ENCODE results near the gene TMC2.

GRCh38 chr20:2578475-2579192 lies 42.3 kb downstream of the TMC2 start:
- TF ChIP-seq FOSL1 (IDR thresholded peaks at IDR 0.05; ENCODE audit: insufficient read depth, low read depth, low read length) (no peak), SP1 (IDR thresholded peaks at IDR 0.05; ENCODE audit: low read depth, low read length) (no peak), SIX5 (IDR thresholded peaks at IDR 0.05; ENCODE audit: low read depth, low read length) (no peak)

Data from H1 (cell line).